ENCODE measurements around the gene PTGER1. TPM values are rescaled to one million over a fixed set of nuclear protein-coding genes. Genes with fewer than 3 reads are reported as not detected.

The PTGER1 gene
- total and polyA plus RNA-seq, 2 experiments from 2014 or later, result 0.57 TPM; not detected in 1

GRCh38 chr19:14433554-14434501 is 41.3 kb downstream of the PTGER1 start:
- no peaks in the 10 kb centered on the region for H3K36me3 ChIP-seq (ENCODE audit: insufficient read depth)
- H3K9me2 ChIP-seq (ENCODE audit: insufficient read depth), result no peaks in the 10 kb centered on the region
- H3K9me3 Mint-ChIP-seq, result 0 out of 3 replicates have a peak, but pooled peaks cover 4% of the 10 kb centered on the region
- no peak overlapping the region for H3K27ac Mint-ChIP-seq
- H3K4me1 ChIP-seq (ENCODE audit: insufficient read depth), result peaks cover 12% of the 10 kb centered on the region; the same call in 1 of the 2 replicates
- H4K20me1 ChIP-seq (replicated peaks; ENCODE audit: insufficient read depth), result peaks cover 6% of the 10 kb centered on the region
- ATAC-seq, result peak; percentile 39
- H3K4me3 Mint-ChIP-seq, result peak overlapping the region; percentile 71
- H3F3A ChIP-seq (replicated peaks; ENCODE audit: low read depth), result peaks cover 12% of the 10 kb centered on the region; the same call in 1 of the 2 replicates
- peak overlapping the region; percentile 84 for H3K4me2 ChIP-seq
- H3K4me3 ChIP-seq, result peak overlapping the region; percentile 70
- no peak for TF ChIP-seq EZH2phosphoT487 (IDR thresholded peaks at IDR 0.05; ENCODE audit: unreplicated experiment)
- no peak for TF ChIP-seq EZH2 (IDR thresholded peaks at IDR 0.05; ENCODE audit: low read depth, unreplicated experiment)
- no peak for TF ChIP-seq ZNF331 (CRISPR knock-in tag; IDR thresholded peaks at IDR 0.05; ENCODE audit: low read depth)
- TF ChIP-seq ZNF114 (CRISPR knock-in tag; IDR thresholded peaks at IDR 0.05), result no peak
- no peak for TF ChIP-seq STAT1 (IDR thresholded peaks at IDR 0.05; ENCODE audit: unreplicated experiment)
- TF ChIP-seq CTCF (conservative IDR thresholded peaks at IDR 0.05; ENCODE audit: low read depth in 2 of 2), result no peak
- TF ChIP-seq JUNB (IDR thresholded peaks at IDR 0.05; ENCODE audit: unreplicated experiment), result no peak
- TF ChIP-seq POLR2AphosphoS5 (IDR thresholded peaks at IDR 0.05; ENCODE audit: low read depth), result no peak
- TF ChIP-seq CREB1 (CRISPR knock-in tag; IDR thresholded peaks at IDR 0.05; ENCODE audit: low read depth), result no peak
- no peak for TF ChIP-seq ZNF462 (CRISPR knock-in tag; IDR thresholded peaks at IDR 0.05)
- no peak for TF ChIP-seq NANOG (IDR thresholded peaks at IDR 0.05; ENCODE audit: borderline replicate concordance)
- peaks cover 49% of the 10 kb centered on the region for H3K79me2 ChIP-seq (replicated peaks; ENCODE audit: insufficient read depth)
- peaks cover 20% of the 10 kb centered on the region for H3K27me3 Mint-ChIP-seq (ENCODE audit: insufficient read depth, low read depth, poor library complexity)
- H3K27me3 ChIP-seq (ENCODE audit: insufficient read depth), result no peaks in the 10 kb centered on the region; the same call in 1 of the 2 replicates
- H2AFZ ChIP-seq, result no peak overlapping the region
- peaks cover 8% of the 10 kb centered on the region; the same call in 2 of the 3 replicates for H3K4me1 Mint-ChIP-seq
- no peaks in the 10 kb centered on the region; the same call in 1 of the 3 replicates for H3K36me3 Mint-ChIP-seq (ENCODE audit: low read depth)
- no peak overlapping the region for H3K27ac ChIP-seq (ENCODE audit: low read depth)
- DNase-seq (ENCODE audit: low spot score), result peak; percentile 55

Measured in GM23338 (cell line).